CD4-positive, alpha-beta T cell (primary cell): ENCODE measurements around the gene KMT5C. TPM values are rescaled to one million over a fixed set of nuclear protein-coding genes. Genes with fewer than 3 reads are reported as not detected.
A peak's percentile ranks its signal among the peaks of the same experiment; 100 is the strongest.

ENCODE experiments used
- ATAC-seq: fragments of 200-7000 bp; cut with Tn5 transposase; one replicate; pipeline ENCODE4 v1.10.0; 2022; ENCODE audit warnings: mild to moderate bottlenecking; ENCODE audit not compliant: poor library complexity
- CTCF ChIA-PET: fragments of 350-600 bp; sonication (Branson Sonifier 250); formaldehyde crosslinking; loops from one replicate; lab custom pipeline; 2021; ENCODE audit warnings: antibody characterized with exemption, inconsistent platforms; lab: Charles Lee
- POLR2A ChIA-PET: fragments of 350-600 bp; sonication (Branson Sonifier 250); formaldehyde crosslinking; loops from one replicate; lab custom pipeline; 2021; ENCODE audit warnings: antibody characterized with exemption, inconsistent platforms; lab: Charles Lee
- DNase-seq, 14 experiments: peaks; one replicate each; pipeline ENCODE4 v3.0.0-alpha.2; 2013 to 2020; ENCODE audit warnings: mixed read lengths in 2 of 14
- H3K27ac ChIP-seq, 2 donors: one replicate each; pipeline versions ENCODE4 v1.5.1 to v1.7.0; 2013; ENCODE audit warnings: low read length in 2 of 2, low read depth in 1 of 2, mild to moderate bottlenecking in 1 of 2
- H3K27me3 ChIP-seq, 2 experiments: 1 replicate in 1 of 2; 2 replicates in 1 of 2; pipeline versions ENCODE4 v1.6.1 to v1.7.0; 2013; ENCODE audit warnings: low read length in 2 of 2, control low read depth in 1 of 2, mild to moderate bottlenecking in 1 of 2, moderate library complexity in 1 of 2; ENCODE audit not compliant: insufficient read depth in 2 of 2, control insufficient read depth in 1 of 2
- H3K36me3 ChIP-seq: one replicate; pipeline ENCODE4 v1.6.1; 2013; ENCODE audit warnings: low read length, control low read depth; ENCODE audit not compliant: insufficient read depth
- H3K4me1 ChIP-seq: one replicate; pipeline ENCODE4 v1.6.1; 2013; ENCODE audit warnings: low read length, control low read depth; ENCODE audit not compliant: insufficient read depth
- H3K4me3 ChIP-seq: one replicate; pipeline ENCODE4 v1.5.1; 2013; ENCODE audit warnings: mild to moderate bottlenecking, low read length, moderate library complexity
- H3K9me3 ChIP-seq, 2 experiments: 1 replicate in 1 of 2; 2 replicates in 1 of 2; pipeline versions ENCODE4 v1.6.1 to v1.7.0; 2013; ENCODE audit warnings: low read length in 2 of 2, mild to moderate bottlenecking in 2 of 2, control low read depth in 1 of 2, moderate library complexity in 1 of 2; ENCODE audit not compliant: control insufficient read depth in 1 of 2, insufficient read depth in 1 of 2
- H3K27ac Mint-ChIP-seq: one replicate; pipeline ENCODE4 v1.8.0; 2020; ENCODE audit warnings: mixed read lengths
- H3K27me3 Mint-ChIP-seq: one replicate; pipeline ENCODE4 v1.8.0; 2021; ENCODE audit warnings: mixed read lengths
- H3K36me3 Mint-ChIP-seq: one replicate; pipeline ENCODE4 v1.8.0; 2021; ENCODE audit warnings: low read depth, mixed read lengths
- H3K4me1 Mint-ChIP-seq: one replicate; pipeline ENCODE4 v1.8.0; 2021; ENCODE audit warnings: low read depth, mixed read lengths
- H3K4me3 Mint-ChIP-seq: one replicate; pipeline ENCODE4 v1.8.0; 2020; ENCODE audit warnings: mild to moderate bottlenecking, mixed read lengths
- H3K9me3 Mint-ChIP-seq: one replicate; pipeline ENCODE4 v1.8.0; 2020; ENCODE audit warnings: mixed read lengths
- intact Hi-C, 2 experiments: fragments of 100-400 bp; cut with DNase I in 1 of 2; cut with micrococcal nuclease in 1 of 2; formaldehyde crosslinking; loops; one replicate each; pipeline versions ENCODE4 v1.15.1 to v1.9.0; 2023 to 2025; cut with DNase I, micrococcal nuclease
- total RNA-seq, 174 experiments: library from RNA in 2 of 174; stranded (reverse) in 2 of 174; gene quantifications; one replicate each; pipeline ENCODE4 v1.2.3 and lab custom pipeline; 2021 to 2026
- TF ChIP-seq, protein P1 (sequence below): fragments of 200-600 bp; IDR thresholded peaks from one replicate; pipeline ENCODE4 v1.8.0; 2022; ENCODE audit warnings: antibody characterized with exemption, mild to moderate bottlenecking

Gene KMT5C
- total RNA-seq, 2 experiments from 2014 or later: 113 to 115 TPM

GRCh38 chr19:55368106-55368505, 28.4 kb downstream of the KMT5C start:
- H3K36me3 ChIP-seq: no peaks in the 10 kb centered on the region

DNA sequence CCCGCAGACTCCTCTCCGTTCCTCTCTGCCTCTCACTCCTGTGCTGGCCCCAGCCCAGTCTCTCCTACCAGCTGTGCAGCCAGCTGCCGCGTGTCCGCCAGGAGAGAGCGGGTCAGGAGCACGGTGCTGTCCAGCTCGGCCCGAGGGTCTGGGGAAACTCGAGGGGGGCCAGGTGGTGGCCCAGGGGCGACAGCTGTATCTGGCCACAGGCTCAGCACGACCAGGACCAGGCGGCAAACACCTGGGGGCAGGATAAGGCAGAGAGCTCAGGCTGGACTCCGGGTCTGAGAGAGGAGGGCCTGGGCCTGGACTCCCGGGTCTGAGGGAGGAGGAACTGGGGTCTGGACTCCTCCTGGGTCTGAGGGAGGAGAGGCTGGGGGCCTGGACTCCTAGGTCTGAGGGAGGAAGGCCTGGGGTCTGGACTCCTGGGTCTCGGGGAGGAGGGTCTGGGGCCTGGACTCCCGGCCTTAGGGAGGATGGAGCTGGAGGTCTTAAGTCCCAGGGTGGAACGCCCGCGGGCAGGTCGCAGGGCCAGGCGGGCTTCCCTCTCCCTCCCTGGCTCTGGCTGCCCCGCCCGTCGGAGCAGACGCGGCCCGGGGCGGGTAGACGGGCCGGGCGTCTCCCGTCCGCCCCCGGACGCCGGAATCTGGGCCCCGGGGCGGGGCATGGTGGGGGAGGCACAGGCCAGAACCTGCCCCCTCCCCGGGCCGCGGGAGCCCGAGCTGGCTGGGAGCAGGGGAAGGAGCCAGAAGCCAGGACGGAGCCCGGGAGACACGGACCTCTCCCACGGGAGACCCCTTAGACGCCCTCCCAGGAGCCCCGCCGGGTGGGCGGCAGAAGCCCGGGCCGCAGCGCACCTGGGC, 29.3 kb downstream of the KMT5C start:
- intact Hi-C loops: no loop called here
- Histone ChIP-seq H3K4me1 (peaks cover 18% of the 10 kb centered on the region), H3K4me3 (no peak overlapping the region), H3K36me3 (no peaks in the 10 kb centered on the region), H3K27ac (no peak overlapping the region), H3K27me3 (peaks cover 49 to 52% of the 10 kb centered on the region in 2 experiments), H3K9me3 (peaks cover 0 to 28% of the 10 kb centered on the region in 2 experiments)
- Mint-ChIP-seq H3K4me1 (peaks cover 5% of the 10 kb centered on the region), H3K27me3 (peaks cover 44% of the 10 kb centered on the region), H3K4me3 (peak overlapping the region; percentile 45), H3K27ac (no peak overlapping the region), H3K36me3 (no peaks in the 10 kb centered on the region), H3K9me3 (no peaks in the 10 kb centered on the region)
- POLR2A ChIA-PET: interaction anchor here (0.8 to 1.6 kb wide), 7 partner anchors 14 to 109 kb away, joined by 3 to 7 read pairs (median 3); partner anchors contain the start of genes KMT5C, UBE2S and ZNF628
- DNase-seq (peak in 2 of 14 experiments; percentile 13 to 32), ATAC-seq (no peak)
- CTCF ChIA-PET: no interaction called here
- TF ChIP-seq, protein P1, sequence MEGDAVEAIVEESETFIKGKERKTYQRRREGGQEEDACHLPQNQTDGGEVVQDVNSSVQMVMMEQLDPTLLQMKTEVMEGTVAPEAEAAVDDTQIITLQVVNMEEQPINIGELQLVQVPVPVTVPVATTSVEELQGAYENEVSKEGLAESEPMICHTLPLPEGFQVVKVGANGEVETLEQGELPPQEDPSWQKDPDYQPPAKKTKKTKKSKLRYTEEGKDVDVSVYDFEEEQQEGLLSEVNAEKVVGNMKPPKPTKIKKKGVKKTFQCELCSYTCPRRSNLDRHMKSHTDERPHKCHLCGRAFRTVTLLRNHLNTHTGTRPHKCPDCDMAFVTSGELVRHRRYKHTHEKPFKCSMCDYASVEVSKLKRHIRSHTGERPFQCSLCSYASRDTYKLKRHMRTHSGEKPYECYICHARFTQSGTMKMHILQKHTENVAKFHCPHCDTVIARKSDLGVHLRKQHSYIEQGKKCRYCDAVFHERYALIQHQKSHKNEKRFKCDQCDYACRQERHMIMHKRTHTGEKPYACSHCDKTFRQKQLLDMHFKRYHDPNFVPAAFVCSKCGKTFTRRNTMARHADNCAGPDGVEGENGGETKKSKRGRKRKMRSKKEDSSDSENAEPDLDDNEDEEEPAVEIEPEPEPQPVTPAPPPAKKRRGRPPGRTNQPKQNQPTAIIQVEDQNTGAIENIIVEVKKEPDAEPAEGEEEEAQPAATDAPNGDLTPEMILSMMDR: no peak

More at GRCh38 chr19:55368106-55368505, 28.4 kb downstream of the KMT5C start:
- Histone ChIP-seq H3K4me1 (peaks cover 18% of the 10 kb centered on the region), H3K9me3 (peaks cover 0 to 25% of the 10 kb centered on the region in 2 experiments), H3K27me3 (peaks cover 41 to 44% of the 10 kb centered on the region in 2 experiments), H3K4me3 (no peak overlapping the region), H3K27ac (no peak overlapping the region)
- TF ChIP-seq, protein P1: no peak
- Mint-ChIP-seq H3K4me1 (peaks cover 5% of the 10 kb centered on the region), H3K27me3 (peaks cover 39% of the 10 kb centered on the region), H3K9me3 (no peaks in the 10 kb centered on the region), H3K36me3 (no peaks in the 10 kb centered on the region), H3K4me3 (no peak overlapping the region), H3K27ac (no peak overlapping the region)
- ChIA-PET CTCF (no interaction called here), POLR2A (interaction anchor here (1.0 to 1.6 kb wide), 5 partner anchors 15 to 109 kb away, joined by 3 to 7 read pairs (median 3); partner anchors contain the start of genes KMT5C, UBE2S and ZNF628)
- ATAC-seq (no peak), DNase-seq (no peak)
- intact Hi-C loops: no loop called here

DNA sequence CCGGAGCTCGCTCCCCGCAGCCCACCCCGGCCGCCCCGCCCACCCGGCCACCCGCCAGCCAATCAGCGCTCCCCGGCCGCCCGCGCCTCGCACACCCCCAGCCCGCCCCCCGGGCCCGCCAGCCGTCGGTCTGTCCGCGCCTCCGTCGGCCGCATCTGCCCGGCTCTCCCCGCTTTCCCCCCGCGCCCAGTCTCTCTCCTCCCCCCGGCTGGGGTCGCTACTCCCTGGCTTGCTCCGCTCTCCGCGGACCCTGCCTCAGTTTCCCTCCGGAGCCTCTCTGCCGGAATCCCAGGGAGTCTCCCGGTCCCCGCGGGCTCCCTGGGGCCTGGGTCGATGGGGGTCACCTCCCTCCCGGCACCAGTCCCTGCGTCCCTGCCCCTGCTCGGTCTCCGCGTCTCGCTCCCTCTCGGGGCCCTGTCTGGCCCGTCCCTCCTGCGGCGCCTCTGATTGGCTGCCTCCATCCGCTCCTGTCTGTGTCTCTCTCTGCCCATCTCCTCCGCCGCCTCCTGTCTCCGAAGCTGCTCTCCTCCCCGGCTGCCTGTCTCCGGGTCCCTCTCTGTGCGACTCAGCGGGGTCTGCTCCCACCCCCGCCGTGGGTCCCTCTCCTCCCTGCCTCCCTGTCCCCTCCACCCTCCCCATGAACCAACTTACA, 30.1 kb downstream of the KMT5C start:
- ChIA-PET POLR2A (interaction anchor here (1.0 to 1.6 kb wide), 3 partner anchors 21 to 107 kb away, joined by 3 to 7 read pairs (median 4); partner anchors contain the start of genes KMT5C and ZNF628), CTCF (no interaction called here)
- peaks cover 53 to 60% of the 10 kb centered on the region in 2 experiments for H3K27me3 ChIP-seq
- H3K9me3 ChIP-seq: peaks cover 0 to 30% of the 10 kb centered on the region in 2 experiments
- peaks cover 18% of the 10 kb centered on the region for H3K4me1 ChIP-seq
- DNase-seq: peak in 7 of 14 experiments; percentile 16 to 60 (median 31)
- Mint-ChIP-seq H3K27ac (no peak overlapping the region), H3K4me1 (peaks cover 5% of the 10 kb centered on the region), H3K36me3 (no peaks in the 10 kb centered on the region), H3K4me3 (peak overlapping the region; percentile 75), H3K27me3 (peaks cover 46% of the 10 kb centered on the region), H3K9me3 (no peaks in the 10 kb centered on the region)
- TF ChIP-seq, protein P1: no peak
- no peaks in the 10 kb centered on the region for H3K36me3 ChIP-seq
- ATAC-seq: peak; percentile 73
- H3K4me3 ChIP-seq: peak overlapping the region; percentile 29
- H3K27ac ChIP-seq: no peak overlapping the region
- intact Hi-C loops: no loop called here
